ENCODE results near the gene MTAP. TPM values are rescaled to one million over a fixed set of nuclear protein-coding genes. Genes with fewer than 3 reads are reported as not detected.

The MTAP gene
- total and polyA plus RNA-seq, 9 of the 15 experiments (the other 6 are each of a cell fraction or from before 2014, with no cell fraction given) = 0.07 TPM; not detected in 8

GRCh38 chr9:21945606-21946005 lies 143.2 kb downstream of the MTAP start:
- WGBS (ENCODE audit: insufficient coverage, low coverage, missing lambda C conversion rate) = no CpG with 5 or more reads among the region's 2 CpGs
- no peaks in the 10 kb centered on the region for H3K9me3 ChIP-seq (replicated peaks; ENCODE audit: control insufficient read depth, insufficient read depth, low read depth, low read length)
- in situ Hi-C loops (cut with MboI) = no loop called here
- H4K20me1 ChIP-seq (replicated peaks; ENCODE audit: control insufficient read depth, insufficient read depth, low read length) = no peaks in the 10 kb centered on the region
- H3K9me1 ChIP-seq (ENCODE audit: control insufficient read depth, insufficient read depth, low read length) = no peaks in the 10 kb centered on the region
- no TSS peak for BruUV-seq (replicated peaks)
- DNase-seq (ENCODE audit: extremely low read depth in 1 of 4, low spot score in 3 of 4) = no peak
- POLR2A ChIA-PET = no interaction called here
- TF ChIP-seq ZNF707 (CRISPR knock-in tag; conservative IDR thresholded peaks at IDR 0.05) = no peak
- no peak for TF ChIP-seq ZZZ3 (IDR thresholded peaks at IDR 0.05)
- TF ChIP-seq ZNF431 (CRISPR knock-in tag; IDR thresholded peaks at IDR 0.05) = no peak
- no peak for TF ChIP-seq RAD51 (IDR thresholded peaks at IDR 0.05; ENCODE audit: borderline replicate concordance, low read depth)
- TF ChIP-seq HES1 (IDR thresholded peaks at IDR 0.05; ENCODE audit: low read depth) = no peak
- no peak for TF ChIP-seq DEAF1 (CRISPR knock-in tag; IDR thresholded peaks at IDR 0.05)
- TF ChIP-seq HMG20B (CRISPR knock-in tag; IDR thresholded peaks at IDR 0.05) = no peak
- TF ChIP-seq SAP30 (IDR thresholded peaks at IDR 0.05; ENCODE audit: borderline replicate concordance, insufficient read depth, low read depth, low read length, poor library complexity, severe bottlenecking) = no peak
- TF ChIP-seq GMEB1 (CRISPR knock-in tag; IDR thresholded peaks at IDR 0.05) = no peak
- no peak for TF ChIP-seq FOXK2 (conservative IDR thresholded peaks at IDR 0.05 in 1 of 2, IDR thresholded peaks at IDR 0.05 in 1 of 2; ENCODE audit: low read depth in 2 of 2)
- TF ChIP-seq SOX6 (IDR thresholded peaks at IDR 0.05) = no peak
- TF ChIP-seq CEBPZ (IDR thresholded peaks at IDR 0.05; ENCODE audit: borderline replicate concordance, low read depth, low read length) = no peak
- no peak for TF ChIP-seq ZNF3 (CRISPR knock-in tag; IDR thresholded peaks at IDR 0.05)
- no peaks in the 10 kb centered on the region for H3K27me3 ChIP-seq (ENCODE audit: control insufficient read depth in 2 of 2, insufficient read depth in 2 of 2, low read length in 2 of 2)
- H3K9ac ChIP-seq (ENCODE audit: insufficient read depth in 1 of 2, low read depth in 2 of 2, low read length in 2 of 2) = no peak overlapping the region
- H3K79me2 ChIP-seq (ENCODE audit: control insufficient read depth, insufficient read depth, low read length) = no peaks in the 10 kb centered on the region
- no peak for FAIRE-seq
- no peak overlapping the region for H2AFZ ChIP-seq (ENCODE audit: low read depth, low read length)
- CTCF ChIA-PET (ENCODE audit: low intra/inter-chr PET ratio) = no interaction called here
- no peak overlapping the region for H3K4me3 ChIP-seq
- no peak overlapping the region for H3K27ac ChIP-seq (ENCODE audit: extremely low read depth, low read depth, low read length)
- no peak overlapping the region for H3K4me2 ChIP-seq (ENCODE audit: insufficient read depth, low read length)
- H3K4me1 ChIP-seq (replicated peaks in 1 of 2; ENCODE audit: control insufficient read depth in 2 of 2, insufficient read depth in 2 of 2, low read length in 2 of 2) = no peaks in the 10 kb centered on the region
- no peak for ATAC-seq
- intact Hi-C loops (cut with micrococcal nuclease) = no loop called here
- no peaks in the 10 kb centered on the region for H3K36me3 ChIP-seq (ENCODE audit: control insufficient read depth, insufficient read depth, low read length)
